HepG2 (cell line): ENCODE data around the gene EIF1. TPM values are rescaled to one million over a fixed set of nuclear protein-coding genes. Genes with fewer than 3 reads are reported as not detected.
A peak's percentile ranks its signal among the peaks of the same experiment; 100 is the strongest.

Experiments used
- HOXA3 ChIP-seq: sonication (generic); formaldehyde crosslinking; IDR thresholded peaks from 2 replicates; pipeline ENCODE4 v1.5.0; 2020; ENCODE audit warnings: missing genetic modification reagents
- KLF6 ChIP-seq: IDR thresholded peaks from 2 replicates; pipeline ENCODE4 v1.8.0; 2016; ENCODE audit warnings: missing biosample characterization, missing genetic modification reagents
- MED8 ChIP-seq: sonication (generic); formaldehyde crosslinking; IDR thresholded peaks from 2 replicates; pipeline ENCODE4 v1.8.1; 2023; ENCODE audit warnings: mild to moderate bottlenecking, missing genetic modification reagents; ENCODE audit not compliant: insufficient replicate concordance
- MXI1 ChIP-seq: IDR thresholded peaks from 3 replicates; pipeline ENCODE4 v1.6.1; 2012; ENCODE audit warnings: low read depth, low read length, inconsistent platforms, borderline replicate concordance
- PHF8 ChIP-seq: sonication (generic); formaldehyde crosslinking; IDR thresholded peaks from 2 replicates; pipeline ENCODE4 v1.5.0; 2020; ENCODE audit warnings: missing genetic modification reagents
- RBFOX2 ChIP-seq: fragments of 200-400 bp; formaldehyde crosslinking; IDR thresholded peaks from 2 replicates; pipeline ENCODE4 v1.6.1; 2017; ENCODE audit warnings: low read depth, mild to moderate bottlenecking, low read length
- SCMH1 ChIP-seq: sonication (generic); formaldehyde crosslinking; IDR thresholded peaks from 2 replicates; pipeline ENCODE4 v1.9.0; 2021; ENCODE audit warnings: missing genetic modification reagents, mild to moderate bottlenecking, borderline replicate concordance
- ZNF205 ChIP-seq: IDR thresholded peaks from 2 replicates; pipeline ENCODE4 v1.6.1; 2018; ENCODE audit warnings: missing biosample characterization, missing genetic modification reagents
- ZNF703 ChIP-seq: sonication (generic); formaldehyde crosslinking; IDR thresholded peaks from 2 replicates; pipeline ENCODE4 v1.5.1; 2020; ENCODE audit warnings: missing genetic modification reagents, mild to moderate bottlenecking, moderate library complexity, borderline replicate concordance
- polyA plus RNA-seq, 8 experiments: library from polyadenylated mRNA; depleted of rRNA in 3 of 8; stranded (reverse) in 7 of 8; unstranded in 1 of 8; fragments of >200 nt; fragmentation: Illumina TruSeq in 4 of 8; extraction: Trizol in 4 of 8; gene quantifications; 2 replicates each; pipeline versions ENCODE4 v1.2.1 to v1.2.3, GENCODE V29; 2011 to 2016; ENCODE audit warnings: low read depth in 4 of 8, missing spikeins in 1 of 8, mixed read lengths in 1 of 8; ENCODE audit not compliant: insufficient read depth in 1 of 8
- total RNA-seq, 5 experiments: library from RNA; depleted of rRNA; stranded (reverse); fragments of >200 nt; fragmentation: Illumina TruSeq; extraction: Trizol; gene quantifications; 2 replicates each; pipeline ENCODE4 v1.2.3, GENCODE V29; 2016; ENCODE audit warnings: low read depth in 1 of 5
- TF ChIP-seq, protein P1 (sequence below): sonication (generic); formaldehyde crosslinking; IDR thresholded peaks from 2 replicates; pipeline ENCODE4 v1.8.0; 2022; ENCODE audit warnings: mild to moderate bottlenecking, missing genetic modification reagents, borderline replicate concordance
- TF ChIP-seq, protein P2 (sequence below): sonication (generic); formaldehyde crosslinking; IDR thresholded peaks from 2 replicates; pipeline ENCODE4 v1.4.0; 2020; ENCODE audit warnings: missing genetic modification reagents, low read depth, mild to moderate bottlenecking, borderline replicate concordance
- TF ChIP-seq, protein P3 (sequence below): sonication (generic); formaldehyde crosslinking; IDR thresholded peaks from 2 replicates; pipeline ENCODE4 v1.4.0; 2020; ENCODE audit warnings: mild to moderate bottlenecking, missing genetic modification reagents
- TF ChIP-seq, protein P4 (sequence below): IDR thresholded peaks from 2 replicates; pipeline ENCODE4 v1.6.1; 2016; ENCODE audit warnings: low read depth, missing genetic modification reagents, missing compliant biosample characterization
- TF ChIP-seq, protein P5 (sequence below): sonication (generic); formaldehyde crosslinking; conservative IDR thresholded peaks from 2 replicates; pipeline ENCODE4 v1.4.0; 2020; ENCODE audit warnings: missing genetic modification reagents
- TF ChIP-seq, protein P6 (sequence below): sonication (generic); formaldehyde crosslinking; IDR thresholded peaks from 2 replicates; pipeline ENCODE4 v1.4.0; 2020; ENCODE audit warnings: missing genetic modification reagents, mild to moderate bottlenecking, borderline replicate concordance

Gene EIF1
- total and polyA plus RNA-seq, 2 of the 13 experiments (the other 11 are each of a cell fraction or from before 2014, with no cell fraction given), result 147 to 517 TPM

DNA sequence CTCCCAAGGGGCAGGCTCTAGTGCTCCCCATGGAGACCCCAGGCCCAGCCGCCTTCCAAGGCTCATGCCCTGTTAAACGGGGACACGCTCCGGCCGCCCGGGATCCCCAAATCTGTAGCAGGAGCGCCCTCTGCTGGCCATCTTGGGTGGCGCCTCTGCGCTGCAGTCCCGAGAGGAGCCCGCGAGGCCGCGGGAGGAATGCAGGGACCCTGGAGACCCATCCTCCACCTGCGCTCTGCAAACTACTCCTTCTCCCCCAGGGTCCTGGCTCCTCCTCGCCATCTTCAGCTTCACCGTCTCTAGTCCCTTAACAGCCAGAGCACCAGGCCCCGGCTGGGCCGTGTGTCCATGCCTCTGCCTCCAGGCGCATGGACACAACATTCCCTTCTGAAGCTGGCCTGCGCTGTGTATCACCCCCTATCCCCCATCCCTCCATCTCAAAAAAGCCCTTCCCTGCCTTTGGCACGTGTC, 40.7 kb upstream of the EIF1 start (continued):
- TF ChIP-seq, protein P1, sequence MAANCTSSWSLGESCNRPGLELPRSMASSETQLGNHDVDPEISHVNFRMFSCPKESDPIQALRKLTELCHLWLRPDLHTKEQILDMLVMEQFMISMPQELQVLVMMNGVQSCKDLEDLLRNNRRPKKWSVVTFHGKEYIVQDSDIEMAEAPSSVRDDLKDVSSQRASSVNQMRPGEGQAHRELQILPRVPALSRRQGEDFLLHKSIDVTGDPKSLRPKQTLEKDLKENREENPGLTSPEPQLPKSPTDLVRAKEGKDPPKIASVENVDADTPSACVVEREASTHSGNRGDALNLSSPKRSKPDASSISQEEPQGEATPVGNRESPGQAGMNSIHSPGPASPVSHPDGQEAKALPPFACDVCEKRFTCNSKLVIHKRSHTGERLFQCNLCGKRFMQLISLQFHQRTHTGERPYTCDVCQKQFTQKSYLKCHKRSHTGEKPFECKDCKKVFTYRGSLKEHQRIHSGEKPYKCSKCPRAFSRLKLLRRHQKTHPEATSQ (CRISPR knock-in tag), result no peak
- TF ChIP-seq, protein P2, sequence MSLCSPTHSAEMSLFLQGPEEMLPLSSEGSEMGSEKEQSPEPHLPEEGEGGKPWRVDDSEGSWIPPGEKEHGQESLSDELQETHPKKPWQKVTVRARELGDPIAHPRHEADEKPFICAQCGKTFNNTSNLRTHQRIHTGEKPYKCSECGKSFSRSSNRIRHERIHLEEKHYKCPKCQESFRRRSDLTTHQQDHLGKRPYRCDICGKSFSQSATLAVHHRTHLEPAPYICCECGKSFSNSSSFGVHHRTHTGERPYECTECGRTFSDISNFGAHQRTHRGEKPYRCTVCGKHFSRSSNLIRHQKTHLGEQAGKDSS (CRISPR knock-in tag), result no peak
- peak; percentile 35; the same call in 1 of the 2 replicates for TF ChIP-seq ZNF205 (CRISPR knock-in tag)
- no peak for TF ChIP-seq PHF8 (CRISPR knock-in tag)
- no peak for TF ChIP-seq HOXA3
- TF ChIP-seq, protein P3, sequence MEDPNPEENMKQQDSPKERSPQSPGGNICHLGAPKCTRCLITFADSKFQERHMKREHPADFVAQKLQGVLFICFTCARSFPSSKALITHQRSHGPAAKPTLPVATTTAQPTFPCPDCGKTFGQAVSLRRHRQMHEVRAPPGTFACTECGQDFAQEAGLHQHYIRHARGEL (CRISPR knock-in tag), result no peak
- no peak for TF ChIP-seq MXI1
- TF ChIP-seq, protein P4, sequence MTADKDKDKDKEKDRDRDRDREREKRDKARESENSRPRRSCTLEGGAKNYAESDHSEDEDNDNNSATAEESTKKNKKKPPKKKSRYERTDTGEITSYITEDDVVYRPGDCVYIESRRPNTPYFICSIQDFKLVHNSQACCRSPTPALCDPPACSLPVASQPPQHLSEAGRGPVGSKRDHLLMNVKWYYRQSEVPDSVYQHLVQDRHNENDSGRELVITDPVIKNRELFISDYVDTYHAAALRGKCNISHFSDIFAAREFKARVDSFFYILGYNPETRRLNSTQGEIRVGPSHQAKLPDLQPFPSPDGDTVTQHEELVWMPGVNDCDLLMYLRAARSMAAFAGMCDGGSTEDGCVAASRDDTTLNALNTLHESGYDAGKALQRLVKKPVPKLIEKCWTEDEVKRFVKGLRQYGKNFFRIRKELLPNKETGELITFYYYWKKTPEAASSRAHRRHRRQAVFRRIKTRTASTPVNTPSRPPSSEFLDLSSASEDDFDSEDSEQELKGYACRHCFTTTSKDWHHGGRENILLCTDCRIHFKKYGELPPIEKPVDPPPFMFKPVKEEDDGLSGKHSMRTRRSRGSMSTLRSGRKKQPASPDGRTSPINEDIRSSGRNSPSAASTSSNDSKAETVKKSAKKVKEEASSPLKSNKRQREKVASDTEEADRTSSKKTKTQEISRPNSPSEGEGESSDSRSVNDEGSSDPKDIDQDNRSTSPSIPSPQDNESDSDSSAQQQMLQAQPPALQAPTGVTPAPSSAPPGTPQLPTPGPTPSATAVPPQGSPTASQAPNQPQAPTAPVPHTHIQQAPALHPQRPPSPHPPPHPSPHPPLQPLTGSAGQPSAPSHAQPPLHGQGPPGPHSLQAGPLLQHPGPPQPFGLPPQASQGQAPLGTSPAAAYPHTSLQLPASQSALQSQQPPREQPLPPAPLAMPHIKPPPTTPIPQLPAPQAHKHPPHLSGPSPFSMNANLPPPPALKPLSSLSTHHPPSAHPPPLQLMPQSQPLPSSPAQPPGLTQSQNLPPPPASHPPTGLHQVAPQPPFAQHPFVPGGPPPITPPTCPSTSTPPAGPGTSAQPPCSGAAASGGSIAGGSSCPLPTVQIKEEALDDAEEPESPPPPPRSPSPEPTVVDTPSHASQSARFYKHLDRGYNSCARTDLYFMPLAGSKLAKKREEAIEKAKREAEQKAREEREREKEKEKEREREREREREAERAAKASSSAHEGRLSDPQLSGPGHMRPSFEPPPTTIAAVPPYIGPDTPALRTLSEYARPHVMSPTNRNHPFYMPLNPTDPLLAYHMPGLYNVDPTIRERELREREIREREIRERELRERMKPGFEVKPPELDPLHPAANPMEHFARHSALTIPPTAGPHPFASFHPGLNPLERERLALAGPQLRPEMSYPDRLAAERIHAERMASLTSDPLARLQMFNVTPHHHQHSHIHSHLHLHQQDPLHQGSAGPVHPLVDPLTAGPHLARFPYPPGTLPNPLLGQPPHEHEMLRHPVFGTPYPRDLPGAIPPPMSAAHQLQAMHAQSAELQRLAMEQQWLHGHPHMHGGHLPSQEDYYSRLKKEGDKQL (CRISPR knock-in tag), result no peak
- TF ChIP-seq KLF6 (CRISPR knock-in tag), result peak; percentile 73; the same call in 1 of the 2 replicates
- TF ChIP-seq, protein P5, sequence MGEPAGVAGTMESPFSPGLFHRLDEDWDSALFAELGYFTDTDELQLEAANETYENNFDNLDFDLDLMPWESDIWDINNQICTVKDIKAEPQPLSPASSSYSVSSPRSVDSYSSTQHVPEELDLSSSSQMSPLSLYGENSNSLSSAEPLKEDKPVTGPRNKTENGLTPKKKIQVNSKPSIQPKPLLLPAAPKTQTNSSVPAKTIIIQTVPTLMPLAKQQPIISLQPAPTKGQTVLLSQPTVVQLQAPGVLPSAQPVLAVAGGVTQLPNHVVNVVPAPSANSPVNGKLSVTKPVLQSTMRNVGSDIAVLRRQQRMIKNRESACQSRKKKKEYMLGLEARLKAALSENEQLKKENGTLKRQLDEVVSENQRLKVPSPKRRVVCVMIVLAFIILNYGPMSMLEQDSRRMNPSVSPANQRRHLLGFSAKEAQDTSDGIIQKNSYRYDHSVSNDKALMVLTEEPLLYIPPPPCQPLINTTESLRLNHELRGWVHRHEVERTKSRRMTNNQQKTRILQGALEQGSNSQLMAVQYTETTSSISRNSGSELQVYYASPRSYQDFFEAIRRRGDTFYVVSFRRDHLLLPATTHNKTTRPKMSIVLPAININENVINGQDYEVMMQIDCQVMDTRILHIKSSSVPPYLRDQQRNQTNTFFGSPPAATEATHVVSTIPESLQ (CRISPR knock-in tag), result 0 out of 2 replicates have a peak, but pooled peaks have one; percentile 49
- no peak for TF ChIP-seq RBFOX2
- no peak for TF ChIP-seq SCMH1 (CRISPR knock-in tag)
- TF ChIP-seq MED8, result no peak
- TF ChIP-seq, protein P6, sequence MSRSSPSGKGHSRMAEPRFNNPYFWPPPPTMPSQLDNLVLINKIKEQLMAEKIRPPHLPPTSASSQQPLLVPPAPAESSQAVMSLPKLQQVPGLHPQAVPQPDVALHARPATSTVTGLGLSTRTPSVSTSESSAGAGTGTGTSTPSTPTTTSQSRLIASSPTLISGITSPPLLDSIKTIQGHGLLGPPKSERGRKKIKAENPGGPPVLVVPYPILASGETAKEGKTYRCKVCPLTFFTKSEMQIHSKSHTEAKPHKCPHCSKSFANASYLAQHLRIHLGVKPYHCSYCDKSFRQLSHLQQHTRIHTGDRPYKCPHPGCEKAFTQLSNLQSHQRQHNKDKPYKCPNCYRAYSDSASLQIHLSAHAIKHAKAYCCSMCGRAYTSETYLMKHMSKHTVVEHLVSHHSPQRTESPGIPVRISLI, result no peak
- no peak for TF ChIP-seq ZNF703 (CRISPR knock-in tag)
